Spleen (tissue), 7 donors: ENCODE measurements around the gene ACER3.

Experiments
- CTCF ChIP-seq, 11 experiments: fragments of 200-600 bp in 7 of 11; fragments of 450-650 bp in 4 of 11; sonication (generic) in 4 of 11; IDR thresholded peaks in 8 of 11; conservative IDR thresholded peaks in 3 of 11; 1 replicate in 7 of 11; 2 replicates in 4 of 11; pipeline versions ENCODE4 v1.4.0 to v1.8.0; 2016 to 2021; ENCODE audit warnings: antibody characterized with exemption in 11 of 11, inconsistent platforms in 4 of 11, mild to moderate bottlenecking in 1 of 11
- POLR2A ChIP-seq, 3 donors: fragments of 450-650 bp; IDR thresholded peaks; one replicate each; pipeline ENCODE4 v1.5.1; 2017; ENCODE audit warnings: antibody characterized with exemption in 3 of 3, mild to moderate bottlenecking in 1 of 3
- POLR2AphosphoS5 ChIP-seq, 3 donors: sonication (generic); formaldehyde crosslinking; IDR thresholded peaks; one replicate each; pipeline ENCODE4 v1.5.1; 2017; ENCODE audit warnings: antibody characterized with exemption in 3 of 3
- donor health status: DM: no; HTN: no; CAD: no; lungs with moderate emphysema.
- donor health status: DM: no; HTN: no; CAD: no.
- donor health status: DM: no; HTN: no; CAD: no.

GRCh38 chr11:76834151-76834550, 26.6 kb upstream of the ACER3 start:
- TF ChIP-seq CTCF (IDR thresholded peaks at IDR 0.05 in 8 of 11, conservative IDR thresholded peaks at IDR 0.05 in 3 of 11) (no peak), POLR2A (IDR thresholded peaks at IDR 0.05) (no peak), POLR2AphosphoS5 (IDR thresholded peaks at IDR 0.05) (no peak)
